Measurements from ENCODE around the gene PROSER2. TPM values are rescaled to one million over a fixed set of nuclear protein-coding genes. Genes with fewer than 3 reads are reported as not detected.

PROSER2 gene
- total and polyA plus RNA-seq, 2 donors (not counting 1 experiment from before 2014, with no cell fraction given): 0.07 TPM; not detected in 1

- no peak overlapping the region for H3K27ac Mint-ChIP-seq
- 100% methylated on average over 3 of the region's 3 CpGs for WGBS (ENCODE audit: insufficient coverage)
- no peak overlapping the region for H3K4me3 Mint-ChIP-seq
These were observed 47.1 kb upstream of the PROSER2 start for GRCh38 chr10:11776080-11776479.

GRCh38 chr10:11781114-11781513 lies 42.0 kb upstream of the PROSER2 start:
- DNase-seq (no peak), ATAC-seq (ENCODE audit: low read depth) (no peak)
- peaks cover under 1% of the 10 kb centered on the region for H3K27me3 Mint-ChIP-seq
- Histone ChIP-seq H4K20me1 (ENCODE audit: control insufficient read depth, insufficient read depth, low read length, poor library complexity, severe bottlenecking) (no peaks in the 10 kb centered on the region), H3K27ac (ENCODE audit: low read length in 2 of 2) (no peak overlapping the region), H3K4me2 (replicated peaks; ENCODE audit: low read depth, low read length, poor library complexity, severe bottlenecking) (no peak overlapping the region), H3K36me3 (replicated peaks in 1 of 2; ENCODE audit: control extremely low read depth in 1 of 2, control insufficient read depth in 1 of 2, extremely low read depth in 1 of 2, insufficient read depth in 2 of 2, low read length in 1 of 2) (no peaks in the 10 kb centered on the region), H3K9ac (ENCODE audit: low read length) (no peak overlapping the region), H3K79me2 (ENCODE audit: control insufficient read depth, insufficient read depth, low read length) (no peaks in the 10 kb centered on the region), H3K9me3 (ENCODE audit: control extremely low read depth in 1 of 3, control insufficient read depth in 2 of 3, insufficient read depth in 1 of 3, low read length in 2 of 3) (peaks cover 0 to 3% (median 0%) of the 10 kb centered on the region in 3 donors), H3K27me3 (replicated peaks in 1 of 4; ENCODE audit: control extremely low read depth in 1 of 4, control insufficient read depth in 3 of 4, insufficient read depth in 4 of 4, low read length in 3 of 4) (no peaks in the 10 kb centered on the region), H3K4me1 (ENCODE audit: control insufficient read depth in 2 of 2, insufficient read depth in 2 of 2, low read length in 2 of 2) (no peaks in the 10 kb centered on the region), H3K4me3 (ENCODE audit: control extremely low read depth in 1 of 5, extremely low read depth in 1 of 5, insufficient read depth in 1 of 5, low read depth in 2 of 5, low read length in 4 of 5) (no peak overlapping the region), H2AFZ (ENCODE audit: insufficient read depth, low read depth, low read length, poor library complexity, severe bottlenecking) (no peak overlapping the region)
- no peak overlapping the region for H3K4me3 Mint-ChIP-seq
- H3K9me3 Mint-ChIP-seq (ENCODE audit: insufficient read depth): no peaks in the 10 kb centered on the region
- peaks cover 1% of the 10 kb centered on the region for H3K4me1 Mint-ChIP-seq
- 85% methylated on average over 6 of the region's 6 CpGs for WGBS (ENCODE audit: insufficient coverage)
- ChIA-PET POLR2A (no interaction called here), CTCF (interaction anchor here (0.6 to 1.5 kb wide), 3 partner anchors 8 to 275 kb away, joined by 3 to 5 read pairs (median 3); no protein-coding TSS in a partner anchor)
- no peak for TF ChIP-seq CTCF (IDR thresholded peaks at IDR 0.05)
- no peak for TF ChIP-seq EZH2 (IDR thresholded peaks at IDR 0.05; ENCODE audit: borderline replicate concordance, insufficient read depth, low read depth, low read length, poor library complexity, severe bottlenecking)
- intact Hi-C loops (cut with micrococcal nuclease): loop anchor here (10.0 kb wide), 1 partner anchor 1294 kb away; no protein-coding TSS in a partner anchor
- H3K27ac Mint-ChIP-seq: no peak overlapping the region

More at GRCh38 chr10:11776080-11776479, 47.1 kb upstream of the PROSER2 start:
- ChIA-PET POLR2A (no interaction called here), CTCF (no interaction called here)
- no peaks in the 10 kb centered on the region for H3K9me3 Mint-ChIP-seq (ENCODE audit: insufficient read depth)
- no peak overlapping the region for H2AFZ ChIP-seq (ENCODE audit: insufficient read depth, low read depth, low read length, poor library complexity, severe bottlenecking)
- no peak overlapping the region for H3K4me2 ChIP-seq (replicated peaks; ENCODE audit: low read depth, low read length, poor library complexity, severe bottlenecking)
- TF ChIP-seq EZH2 (IDR thresholded peaks at IDR 0.05; ENCODE audit: borderline replicate concordance, insufficient read depth, low read depth, low read length, poor library complexity, severe bottlenecking): no peak
- intact Hi-C loops (cut with micrococcal nuclease): no loop called here
- no peak overlapping the region for H3K27ac ChIP-seq (ENCODE audit: low read length in 2 of 2)
- H3K79me2 ChIP-seq (ENCODE audit: control insufficient read depth, insufficient read depth, low read length): no peaks in the 10 kb centered on the region
- no peaks in the 10 kb centered on the region for H3K36me3 ChIP-seq (replicated peaks in 1 of 2; ENCODE audit: control extremely low read depth in 1 of 2, control insufficient read depth in 1 of 2, extremely low read depth in 1 of 2, insufficient read depth in 2 of 2, low read length in 1 of 2)
- DNase-seq (no peak), ATAC-seq (ENCODE audit: low read depth) (no peak)
- no peak overlapping the region for H3K9ac ChIP-seq (ENCODE audit: low read length)
- no peaks in the 10 kb centered on the region for H3K4me1 ChIP-seq (ENCODE audit: control insufficient read depth in 2 of 2, insufficient read depth in 2 of 2, low read length in 2 of 2)
- no peaks in the 10 kb centered on the region for H3K4me1 Mint-ChIP-seq
- H3K27me3 Mint-ChIP-seq: peaks cover 10% of the 10 kb centered on the region
- H4K20me1 ChIP-seq (ENCODE audit: control insufficient read depth, insufficient read depth, low read length, poor library complexity, severe bottlenecking): no peaks in the 10 kb centered on the region
- no peak overlapping the region for H3K4me3 ChIP-seq (ENCODE audit: control extremely low read depth in 1 of 5, extremely low read depth in 1 of 5, insufficient read depth in 1 of 5, low read depth in 2 of 5, low read length in 4 of 5)
- peaks cover 0 to 3% (median 0%) of the 10 kb centered on the region in 3 donors for H3K9me3 ChIP-seq (ENCODE audit: control extremely low read depth in 1 of 3, control insufficient read depth in 2 of 3, insufficient read depth in 1 of 3, low read length in 2 of 3)
- H3K27me3 ChIP-seq (replicated peaks in 1 of 4; ENCODE audit: control extremely low read depth in 1 of 4, control insufficient read depth in 3 of 4, insufficient read depth in 4 of 4, low read length in 3 of 4): no peaks in the 10 kb centered on the region
